ENCODE data around the gene LCE2B.

GRCh38 chr1:152643945-152644344 lies 42.0 kb upstream of the LCE2B start:
- TF ChIP-seq CTCF (conservative IDR thresholded peaks at IDR 0.05 in 1 of 2, IDR thresholded peaks at IDR 0.05 in 1 of 2; ENCODE audit: extremely low read depth in 1 of 2, insufficient read depth in 1 of 2, low read depth in 1 of 2, low read length in 2 of 2) (no peak), EZH2 (IDR thresholded peaks at IDR 0.05; ENCODE audit: borderline replicate concordance, low read length) (no peak)
